HG02884 (cell line): ENCODE measurements around the gene NENF.

Source experiments
- ATAC-seq: cut with Tn5 transposase; IDR thresholded peaks from one replicate; pipeline ENCODE4 v1.9.1; 2021; ENCODE audit warnings: mild to moderate bottlenecking, moderate library complexity; ENCODE audit not compliant: unreplicated experiment

NENF gene

DNA sequence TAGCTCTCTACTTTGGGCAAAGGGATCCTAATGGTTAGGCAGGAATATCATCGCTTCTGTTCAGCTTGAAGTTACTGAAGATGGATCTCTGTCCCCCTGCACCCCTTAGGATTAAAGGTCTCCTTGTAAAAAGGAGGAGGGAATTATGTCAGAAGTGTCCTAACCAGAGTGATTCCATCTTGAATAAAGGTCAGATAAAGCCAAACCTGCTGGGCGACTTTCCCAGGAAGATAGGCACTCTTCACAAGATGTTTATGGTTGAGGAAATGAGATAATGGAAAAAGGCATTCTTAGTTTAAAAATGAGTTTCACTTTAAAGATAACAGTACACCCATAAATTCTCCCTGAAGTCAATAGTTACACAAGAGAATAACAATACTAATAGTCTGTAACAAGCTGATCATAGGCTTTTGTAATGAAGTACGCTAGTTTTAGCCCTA, 1.7 kb upstream of the NENF start:
- no peak for ATAC-seq

DNA sequence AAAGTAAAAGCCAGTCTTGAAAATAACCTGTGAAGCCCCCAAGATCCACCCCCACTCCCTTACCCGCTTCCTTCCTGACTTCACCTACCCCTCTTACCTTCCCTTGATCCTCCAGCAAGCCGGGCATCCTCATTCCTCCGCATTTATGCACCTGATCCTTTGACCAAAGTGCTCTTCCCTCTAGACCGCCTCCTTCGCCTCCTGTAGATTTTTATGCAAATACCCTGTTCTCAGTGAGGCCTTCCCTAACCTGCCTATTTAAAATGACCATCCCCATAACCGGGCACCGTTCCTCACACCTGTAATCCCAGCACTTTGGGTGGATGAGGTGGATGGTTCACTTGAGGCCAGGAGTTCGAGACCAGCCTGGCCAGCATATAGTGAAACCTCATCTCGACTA, 1.1 kb upstream of the NENF start:
- no peak for ATAC-seq

DNA sequence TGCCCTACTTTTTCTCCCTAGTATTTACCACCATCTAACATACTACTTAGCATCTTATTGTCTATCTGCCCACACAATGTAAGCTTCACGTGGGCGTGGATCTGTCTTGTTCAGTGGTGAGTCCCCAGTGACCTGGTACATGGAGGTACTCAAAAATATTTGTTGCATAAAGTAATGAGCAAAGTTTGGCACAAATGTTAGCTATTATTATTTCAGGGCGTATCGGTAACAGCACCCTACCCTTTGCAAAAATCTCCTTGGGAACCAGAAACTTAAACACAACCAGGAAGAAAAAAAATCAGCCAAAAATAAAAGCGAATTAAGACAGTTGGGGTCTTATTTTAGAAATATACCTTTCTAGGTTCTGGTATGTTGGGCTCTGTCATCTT, 454 bp upstream of the NENF start:
- no peak for ATAC-seq

DNA sequence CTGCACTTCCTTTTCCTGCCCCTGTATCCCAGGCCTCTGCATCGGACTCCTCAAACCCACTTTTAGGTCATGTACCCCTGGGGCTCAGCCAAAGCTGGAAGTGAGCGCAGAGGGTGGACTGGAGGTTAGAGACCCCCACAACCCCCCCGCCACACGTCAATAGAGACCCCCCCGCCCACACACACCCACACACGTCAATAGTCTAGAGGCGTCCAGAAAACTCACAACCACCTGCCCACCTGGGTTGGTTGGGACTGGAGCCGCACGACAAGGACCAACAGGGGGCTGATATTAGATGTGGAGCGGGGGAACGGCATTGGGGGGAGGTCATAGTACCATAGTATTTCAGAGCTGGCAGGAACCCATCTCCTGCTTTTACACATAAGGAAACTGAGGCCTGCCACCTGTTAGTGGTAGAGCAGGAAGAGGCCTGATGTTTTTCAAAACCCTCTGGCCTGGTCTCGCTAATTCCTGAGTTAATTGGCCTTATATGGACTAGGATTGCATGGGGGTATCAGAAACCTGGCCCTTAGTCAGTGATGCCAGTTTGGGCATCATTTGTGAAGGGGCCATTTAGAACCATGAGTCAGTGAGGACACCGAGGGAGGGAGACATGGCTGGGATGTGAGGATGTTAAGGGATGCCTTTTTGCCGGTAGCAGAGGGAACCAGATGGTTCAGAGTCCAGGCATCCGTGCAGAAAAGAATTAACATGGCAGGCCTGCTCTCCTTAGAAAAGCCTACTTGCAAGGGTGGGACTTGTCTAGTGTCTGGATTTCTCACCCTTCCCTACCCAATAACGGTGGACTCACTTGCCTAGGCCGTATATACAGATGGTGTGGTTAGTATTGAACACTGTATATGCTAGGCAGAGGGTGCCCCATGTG, 1.1 kb downstream of the NENF start:
- ATAC-seq: no peak

DNA sequence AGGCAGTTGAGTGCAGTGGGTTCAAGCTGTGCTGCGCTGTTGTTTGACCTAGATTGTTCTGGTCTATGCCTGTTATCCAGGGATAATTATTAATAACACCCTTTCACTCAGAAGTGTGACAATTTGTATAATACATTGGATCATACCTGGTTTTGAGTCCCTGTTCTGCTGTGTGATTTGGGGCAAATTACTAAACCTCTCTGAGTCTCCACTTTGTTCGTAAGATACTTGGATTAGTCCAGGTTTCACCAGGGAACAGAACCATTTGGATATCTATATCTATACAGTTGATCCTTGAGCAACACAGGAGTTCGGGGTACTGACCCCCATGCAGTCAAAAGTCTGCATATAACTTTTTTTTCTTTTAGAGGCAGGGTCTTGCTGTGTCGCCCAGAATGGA, 2.3 kb downstream of the NENF start:
- ATAC-seq: no peak

DNA sequence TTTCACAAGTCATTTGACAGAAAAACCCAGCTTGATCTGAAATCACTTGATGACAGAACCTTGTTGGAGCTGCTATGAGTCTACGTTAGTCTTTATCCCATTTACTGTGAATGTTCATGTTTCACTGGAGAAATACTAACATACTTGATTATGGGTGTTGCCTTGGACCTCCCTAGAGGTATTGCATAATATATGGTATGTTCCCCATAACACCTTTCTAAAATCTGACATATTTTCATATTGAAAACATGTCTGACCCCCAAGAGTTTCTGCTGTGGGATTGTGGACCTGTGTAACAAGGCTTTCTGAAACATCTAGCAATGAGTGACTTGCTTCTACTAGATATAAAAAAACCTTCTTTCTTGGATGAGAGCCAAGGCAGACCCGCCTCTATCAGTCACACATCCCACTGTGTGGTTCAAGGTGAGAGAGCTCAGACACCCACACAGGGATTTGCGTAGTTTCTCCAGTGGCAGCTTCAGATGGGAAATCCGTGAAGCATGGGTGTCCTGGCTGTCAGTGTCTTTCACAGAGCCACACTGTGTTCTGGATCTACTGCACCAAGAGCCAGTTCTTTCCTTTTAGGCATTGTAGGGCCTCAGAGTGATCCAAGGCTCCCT, 4.6 kb downstream of the NENF start:
- ATAC-seq: no peak

DNA sequence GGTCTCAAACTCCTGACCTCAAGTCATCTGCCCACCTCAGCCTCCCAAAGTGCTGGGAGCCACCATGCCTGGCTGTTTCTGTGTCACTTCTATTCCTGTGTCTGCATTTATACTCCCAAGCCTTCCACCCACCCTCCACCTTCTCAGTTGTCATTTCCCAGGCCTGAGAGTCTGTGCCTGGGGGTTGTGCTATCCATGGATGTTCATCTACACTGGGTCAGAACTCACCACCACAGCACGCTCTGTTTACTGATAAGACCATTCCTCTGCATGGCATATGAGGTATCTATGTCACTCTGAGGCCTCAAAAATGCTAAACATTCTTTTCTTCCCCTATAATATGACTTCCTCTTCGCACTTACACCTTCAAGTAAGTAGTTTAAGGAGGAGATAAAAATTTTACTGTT, 6.1 kb downstream of the NENF start:
- ATAC-seq: no peak

DNA sequence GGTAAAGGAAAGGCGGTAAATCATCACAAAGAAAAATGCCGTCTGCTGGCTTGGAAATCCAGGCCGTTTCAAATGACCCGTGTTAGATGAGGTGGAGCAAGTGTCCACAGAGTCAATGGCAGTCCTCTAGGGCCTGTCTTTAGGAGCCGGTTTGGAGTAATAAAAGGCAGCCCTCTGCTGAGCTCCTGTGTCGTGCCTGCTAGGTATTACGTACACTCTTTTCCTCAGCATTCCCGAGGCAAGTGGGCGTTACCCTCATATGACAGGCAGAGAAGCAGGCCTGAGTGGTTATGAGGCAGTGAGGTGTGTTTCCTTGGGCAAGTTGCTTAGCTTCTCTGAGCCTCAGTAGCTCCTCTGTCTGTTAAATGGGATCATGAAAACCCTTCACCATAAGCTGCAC, 7.7 kb downstream of the NENF start:
- ATAC-seq: no peak

DNA sequence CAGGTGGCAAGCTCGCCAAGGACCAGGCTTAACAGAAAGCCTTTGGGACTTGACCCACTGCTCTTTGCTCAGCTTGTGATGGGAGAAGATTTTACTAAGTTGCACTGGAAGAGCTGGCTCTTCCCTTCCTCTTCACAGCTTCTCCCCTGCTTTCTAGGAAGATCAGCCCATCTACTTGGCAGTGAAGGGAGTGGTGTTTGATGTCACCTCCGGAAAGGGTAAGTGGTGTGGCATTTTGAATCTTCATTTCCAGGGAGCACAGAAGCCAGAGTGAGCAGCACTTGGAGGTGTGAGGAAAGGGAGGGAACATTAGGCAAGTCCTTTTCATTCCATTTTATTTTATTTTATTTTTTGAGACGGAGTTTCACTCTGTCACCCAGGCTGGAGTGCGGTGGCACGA, 9.7 kb downstream of the NENF start:
- ATAC-seq: no peak

DNA sequence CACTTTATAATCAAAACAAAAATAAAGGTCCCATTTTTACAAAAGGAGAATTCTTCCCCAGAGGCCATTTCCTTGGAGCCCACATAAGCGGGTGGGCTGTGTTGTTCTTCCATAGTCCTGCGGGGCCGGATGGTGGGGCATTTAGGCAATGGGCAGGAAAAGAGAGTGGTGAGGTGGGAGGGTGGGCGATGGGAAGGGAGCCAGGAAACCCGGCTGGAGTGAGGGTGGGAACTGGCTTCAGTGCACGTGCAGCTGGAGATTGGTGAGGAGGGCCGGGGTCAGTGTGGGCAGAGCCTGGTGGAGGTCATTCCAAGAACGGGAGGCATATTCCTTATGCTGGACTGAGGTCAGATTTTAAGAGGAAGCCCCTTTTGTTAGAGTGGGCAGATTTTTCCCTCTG, 13.6 kb downstream of the NENF start:
- ATAC-seq: no peak

DNA sequence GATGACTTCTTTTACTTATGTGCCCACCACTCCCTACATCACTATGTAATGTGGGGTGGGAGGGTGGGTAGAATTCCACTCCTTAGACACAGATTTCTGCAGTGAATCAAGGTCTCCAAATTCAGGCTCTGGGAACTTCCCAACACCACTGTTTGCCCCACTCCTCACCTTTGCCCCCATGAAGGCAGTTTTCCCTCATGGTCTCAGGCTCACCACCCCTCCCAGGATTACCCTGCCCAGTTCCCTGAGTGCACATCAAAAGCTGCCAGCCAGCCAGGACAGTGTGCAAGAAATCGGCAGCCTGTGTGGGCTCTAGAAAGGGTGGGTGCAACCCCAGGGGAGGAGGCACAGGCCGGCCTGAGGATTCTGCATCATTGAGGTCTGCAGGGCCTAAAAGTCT, 14.8 kb downstream of the NENF start:
- ATAC-seq: no peak

DNA sequence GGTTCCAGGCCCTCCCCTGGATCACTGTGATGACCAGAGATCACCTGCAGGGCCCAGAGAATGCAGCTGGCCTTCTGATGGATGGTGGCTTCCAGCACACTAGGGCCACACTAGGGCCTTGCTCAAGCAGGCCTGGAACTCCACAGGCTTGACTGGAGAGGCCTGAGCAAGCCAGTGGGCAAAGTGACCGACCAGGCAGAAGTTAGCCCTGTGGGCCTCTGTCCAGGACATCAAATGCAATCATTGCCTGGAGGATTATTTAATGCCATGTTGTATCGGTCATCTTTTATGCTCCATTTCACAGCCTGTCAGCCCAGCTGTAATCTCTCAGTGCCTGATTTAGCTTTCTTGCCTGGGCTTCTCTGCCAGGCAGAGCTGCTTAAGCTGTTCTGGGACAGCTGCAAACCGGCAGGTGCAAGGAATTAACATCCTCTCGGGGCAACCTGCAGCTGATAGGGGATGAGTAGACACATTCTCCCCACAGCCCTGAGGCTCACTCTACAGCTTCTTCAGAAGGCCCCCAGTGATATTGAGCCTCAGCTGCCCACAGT, 17.7 kb downstream of the NENF start:
- ATAC-seq: no peak

DNA sequence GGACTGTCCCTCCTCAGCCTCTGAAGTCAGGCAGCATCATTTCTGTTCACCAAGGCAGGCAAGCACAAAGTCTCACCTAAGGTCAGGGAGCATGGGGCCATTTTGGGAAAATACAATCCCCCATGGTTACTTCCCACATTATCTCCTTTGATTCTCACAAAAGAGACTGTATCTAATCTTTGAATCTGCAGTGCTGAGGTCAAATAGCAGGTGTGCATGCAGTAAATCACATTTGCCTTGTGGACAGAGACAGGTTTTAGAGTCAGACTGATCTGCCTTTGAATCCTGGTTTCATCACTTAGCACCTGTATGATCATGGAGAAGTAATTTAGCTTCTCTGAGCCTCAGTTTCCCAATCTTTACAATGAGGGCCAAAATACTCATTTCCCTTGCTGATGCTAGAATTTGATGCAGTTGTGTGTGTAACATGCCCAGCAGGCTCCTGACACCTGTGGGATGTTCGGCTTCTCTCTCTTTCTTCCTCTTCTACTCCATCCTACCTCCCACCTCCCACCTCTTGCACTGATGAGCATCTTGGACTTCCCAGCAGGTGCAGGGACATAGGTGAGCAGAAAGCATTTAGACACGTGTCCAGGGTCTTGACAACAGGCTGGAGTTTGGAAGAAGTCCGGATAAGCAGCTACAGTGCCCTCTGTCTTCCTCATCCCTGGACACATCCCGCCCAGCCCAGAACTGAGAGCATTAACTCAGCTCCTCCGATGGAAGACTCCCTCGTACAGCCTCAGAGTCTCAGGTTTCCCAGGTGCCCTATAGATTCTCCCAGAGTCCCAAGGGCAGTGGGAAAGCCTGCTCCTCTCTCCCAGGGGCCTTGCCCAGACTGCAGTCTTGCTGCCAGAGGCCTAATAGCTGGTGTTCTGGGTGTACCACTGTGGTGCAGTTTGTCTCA, 18.9 kb downstream of the NENF start:
- ATAC-seq: no peak

DNA sequence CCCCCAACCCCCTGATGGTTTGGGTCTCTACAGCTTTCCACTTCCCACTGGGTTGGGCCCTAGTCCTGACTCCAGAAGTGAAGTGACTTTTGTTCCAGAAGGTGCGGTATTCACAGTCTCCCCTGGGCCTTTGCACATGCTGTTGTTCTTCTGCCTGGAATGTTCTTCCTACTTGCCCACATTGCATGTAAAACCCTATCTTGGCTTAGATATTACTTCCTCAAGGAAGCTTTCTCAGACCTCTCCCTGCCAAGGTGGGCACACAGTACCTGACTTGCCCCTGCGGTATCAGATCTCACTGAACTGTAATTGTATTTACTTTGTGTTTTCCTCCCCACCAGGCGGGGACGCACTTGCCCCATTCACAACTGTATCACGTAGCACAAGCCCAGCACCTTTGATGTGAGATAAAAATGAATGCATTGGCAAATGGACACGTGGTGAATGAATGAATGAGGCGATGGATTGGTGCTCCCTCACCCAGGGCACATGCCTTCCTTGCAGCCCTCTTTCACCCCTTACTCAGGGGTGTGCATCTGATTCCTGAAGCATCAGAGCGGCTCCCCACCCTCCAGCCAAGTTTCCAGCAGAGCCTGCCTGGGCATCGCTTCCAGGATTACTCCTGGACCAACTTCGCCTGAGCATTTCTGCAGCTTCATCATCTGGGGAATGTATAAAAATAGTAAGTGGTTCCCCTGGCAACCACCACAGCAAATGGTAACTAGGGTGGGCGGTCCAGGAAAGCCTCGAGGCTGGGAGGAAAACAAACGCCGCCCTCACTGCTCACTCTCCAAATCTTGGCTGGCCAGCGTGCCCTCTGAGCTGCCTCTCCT, 19.8 kb downstream of the NENF start:
- ATAC-seq: no peak

DNA sequence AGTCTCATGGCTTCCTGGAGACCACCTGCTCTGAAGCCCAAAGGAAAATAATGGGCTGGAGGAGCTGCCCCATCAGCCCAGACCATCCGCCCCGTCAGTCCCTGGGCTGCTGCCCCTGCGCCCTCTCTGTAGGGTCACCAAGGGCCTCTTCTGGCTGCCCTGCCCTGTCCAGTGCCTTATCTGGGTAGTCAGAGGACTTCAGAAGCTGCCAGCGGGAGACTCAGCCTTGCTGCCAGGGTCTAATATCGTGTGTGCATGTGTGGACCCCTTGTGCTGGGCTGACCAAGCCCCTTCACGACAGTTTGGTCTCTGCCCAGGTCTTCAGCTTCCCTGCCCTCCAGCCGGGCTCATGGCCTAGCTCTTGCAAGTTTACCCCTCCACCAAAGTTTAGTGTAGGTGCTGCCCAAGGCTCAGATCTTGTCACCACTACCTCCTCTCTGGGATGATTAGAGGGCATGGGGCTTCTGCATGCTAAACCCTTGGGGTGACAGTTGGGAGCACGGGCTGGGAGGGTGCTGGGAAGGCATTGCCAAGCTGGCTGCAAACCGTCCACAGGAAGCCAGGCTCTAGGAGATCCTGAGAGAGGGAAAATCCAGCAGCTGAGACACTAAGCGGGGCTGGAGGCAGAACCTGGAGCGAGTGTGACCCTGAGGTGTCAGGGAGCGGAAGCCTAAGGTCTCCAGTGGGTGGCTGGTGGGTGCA, 20.6 kb downstream of the NENF start:
- ATAC-seq: no peak

DNA sequence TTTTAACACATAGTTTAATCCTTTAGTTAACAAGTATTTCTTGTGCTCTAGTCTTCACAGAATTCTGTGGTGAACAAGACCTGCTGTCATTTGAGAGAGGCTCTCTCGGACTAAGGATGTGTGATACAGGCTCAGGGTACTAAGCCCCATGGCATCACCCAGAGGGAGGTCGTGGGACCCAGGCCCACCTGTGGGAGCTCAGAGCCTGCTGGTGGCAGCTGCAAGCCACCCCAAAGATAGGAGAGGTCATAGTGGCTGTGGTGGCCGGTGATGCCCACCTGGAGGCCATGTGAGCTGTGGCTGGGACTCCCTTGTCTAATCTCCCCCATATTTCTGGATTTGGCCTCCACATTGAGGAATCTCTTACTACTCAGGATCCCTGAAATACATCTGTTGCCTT, 22.0 kb downstream of the NENF start:
- ATAC-seq: no peak

DNA sequence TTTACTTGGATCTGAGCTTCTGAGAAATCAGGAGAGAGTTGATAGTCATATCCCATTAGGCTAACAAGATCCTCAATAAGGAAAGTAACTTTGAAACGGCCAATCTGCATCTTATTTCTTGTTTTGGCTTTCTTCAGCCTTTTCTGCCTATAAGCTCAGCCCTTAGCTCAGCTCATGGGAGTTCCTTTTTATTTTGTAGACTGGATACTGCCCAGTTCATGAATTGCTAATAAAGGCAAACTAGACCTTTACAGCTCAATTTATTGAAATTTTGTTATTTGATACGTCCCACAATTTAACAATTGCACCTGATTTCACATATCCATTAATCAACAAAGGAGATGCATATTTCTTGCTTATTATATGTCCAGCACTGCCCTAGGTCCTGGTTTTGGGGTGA, 22.7 kb downstream of the NENF start:
- no peak for ATAC-seq

DNA sequence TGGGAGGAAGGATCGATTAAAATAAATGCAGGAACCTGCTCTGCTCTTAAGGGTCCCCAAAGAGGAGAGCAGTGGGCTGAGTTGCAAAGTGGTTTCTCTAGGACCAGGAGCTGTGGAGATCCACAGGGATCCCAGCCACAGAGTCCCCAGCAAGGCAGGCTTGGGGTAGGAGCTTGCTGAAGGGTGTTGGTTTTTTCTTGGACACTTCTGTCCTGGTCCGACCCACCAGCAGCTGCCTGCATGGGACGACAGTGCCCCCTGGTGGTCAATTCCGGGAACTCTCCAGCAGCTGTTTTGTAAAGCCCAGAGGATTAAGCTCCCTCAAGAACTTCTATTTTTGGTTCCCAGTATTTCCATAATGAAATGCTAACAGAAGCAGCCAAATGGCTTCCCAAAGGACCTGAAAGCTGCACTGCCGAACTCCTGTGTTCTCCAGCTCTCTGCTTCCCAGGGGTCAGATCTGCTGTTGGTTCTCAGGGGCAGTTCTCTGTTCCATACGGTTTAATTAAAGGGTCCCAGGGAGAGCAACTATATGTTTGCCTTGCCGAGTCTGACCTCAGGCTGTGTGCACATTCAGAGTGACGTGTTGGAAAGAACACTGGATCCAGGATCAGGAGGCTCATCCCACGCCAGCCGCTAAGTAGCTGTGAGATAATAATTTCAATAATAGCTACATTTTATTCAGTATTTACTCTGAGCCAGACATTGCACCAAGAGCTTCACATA, 23.2 kb downstream of the NENF start:
- peak; percentile 63 for ATAC-seq

DNA sequence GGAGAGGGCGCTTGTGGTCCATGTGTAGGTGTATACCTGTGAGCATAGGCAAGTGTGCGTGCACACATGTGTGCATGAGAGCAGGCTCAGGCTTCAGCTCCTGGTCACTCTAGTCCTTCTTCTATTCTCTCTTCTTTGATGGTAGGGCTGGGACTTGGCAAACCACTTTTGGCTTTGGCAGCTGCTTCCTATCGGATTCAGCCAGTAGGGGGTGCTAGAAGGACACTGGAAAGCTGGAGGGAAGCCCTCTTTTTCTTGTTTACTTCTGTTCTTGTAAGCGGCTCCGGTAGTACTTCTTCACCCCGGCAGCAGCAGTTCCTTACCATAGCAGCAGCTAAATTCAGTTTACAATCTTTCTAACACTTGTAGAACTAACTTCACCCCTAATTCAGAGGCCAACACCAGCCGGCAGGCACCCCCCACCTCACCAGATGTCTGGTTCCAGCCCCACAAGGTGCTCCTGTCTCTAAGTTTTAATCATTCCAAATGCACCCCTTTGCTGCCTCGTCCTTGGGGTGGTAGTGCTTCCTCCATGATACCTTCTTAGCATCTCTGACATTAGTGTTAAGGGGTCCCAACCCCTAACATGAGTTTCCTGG, 25.1 kb downstream of the NENF start:
- ATAC-seq: no peak
